HG03196 (cell line): ENCODE data around the gene GSG1L.
"Not testable (repeated sequence)": the region's sequence is repeated elsewhere in the genome, so short reads cannot be mapped to it uniquely, and the experiment has no call there.

Experiments used
- ATAC-seq: cut with Tn5 transposase; IDR thresholded peaks from one replicate; pipeline ENCODE4 v1.9.1; 2021; ENCODE audit not compliant: unreplicated experiment

The GSG1L gene

GRCh38 chr16:27762441-27762840, 301.1 kb downstream of the GSG1L start:
- ATAC-seq: no peak

- no peak for ATAC-seq
Observed at GRCh38 chr16:27761816-27762215, 301.7 kb downstream of the GSG1L start.

GRCh38 chr16:27760789-27761176, 302.7 kb downstream of the GSG1L start:
- no peak for ATAC-seq

GRCh38 chr16:27759967-27760788, 303.3 kb downstream of the GSG1L start:
- ATAC-seq: no peak

GRCh38 chr16:27759301-27759871, 304.1 kb downstream of the GSG1L start:
- no peak for ATAC-seq

GRCh38 chr16:27758544-27758943, 305.0 kb downstream of the GSG1L start:
- ATAC-seq: no peak

GRCh38 chr16:27756206-27756970, 307.1 kb downstream of the GSG1L start:
- ATAC-seq: no peak

GRCh38 chr16:27754788-27755690, 308.5 kb downstream of the GSG1L start:
- ATAC-seq: no peak

- no peak for ATAC-seq
Observed at GRCh38 chr16:27753563-27753962, 310.0 kb downstream of the GSG1L start.

GRCh38 chr16:27752241-27752640, 311.3 kb downstream of the GSG1L start:
- no peak for ATAC-seq

- no peak for ATAC-seq
Observed at GRCh38 chr16:27751676-27752075, 311.8 kb downstream of the GSG1L start.

GRCh38 chr16:27751233-27751632, 312.3 kb downstream of the GSG1L start:
- no peak for ATAC-seq

- ATAC-seq: no peak
Observed at GRCh38 chr16:27749946-27750345, 313.6 kb downstream of the GSG1L start.

- ATAC-seq: no peak
Observed at GRCh38 chr16:27749547-27749875, 314.0 kb downstream of the GSG1L start.

GRCh38 chr16:27748868-27749546, 314.5 kb downstream of the GSG1L start:
- no peak for ATAC-seq

GRCh38 chr16:27747946-27748345, 315.6 kb downstream of the GSG1L start:
- ATAC-seq: no peak

- no peak for ATAC-seq
Observed at GRCh38 chr16:27746076-27746855, 317.2 kb downstream of the GSG1L start.

GRCh38 chr16:27745348-27745747, 318.2 kb downstream of the GSG1L start:
- no peak for ATAC-seq

- no peak for ATAC-seq
Observed at GRCh38 chr16:27743963-27744362, 319.6 kb downstream of the GSG1L start.

GRCh38 chr16:27743001-27743400, 320.5 kb downstream of the GSG1L start:
- not testable (repeated sequence) for ATAC-seq
